ENCODE measurements around the gene LFNG.

DNA sequence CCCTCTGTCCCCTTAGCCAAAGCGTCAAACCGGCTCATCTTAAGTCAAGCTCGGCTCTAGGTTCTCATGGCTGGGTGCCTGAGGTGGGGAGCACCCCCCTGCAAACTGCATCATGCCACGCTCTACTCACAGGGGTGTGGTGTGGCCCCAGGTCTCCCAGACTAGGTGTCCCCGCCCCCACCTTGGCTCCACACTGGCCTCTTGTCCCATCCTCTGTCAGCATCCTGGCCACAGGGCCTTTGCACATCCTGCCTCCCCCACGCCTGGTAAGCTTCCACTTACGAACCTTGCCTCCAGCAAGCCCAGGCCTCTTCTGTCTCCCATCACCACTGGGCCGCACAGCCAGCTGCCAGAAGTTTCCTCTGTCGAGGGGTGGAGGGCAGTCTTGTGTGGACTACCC, 23.2 kb upstream of the LFNG start:
- TF ChIP-seq POLR2A (conservative IDR thresholded peaks at IDR 0.05), result no peak
- TF ChIP-seq, protein P1, sequence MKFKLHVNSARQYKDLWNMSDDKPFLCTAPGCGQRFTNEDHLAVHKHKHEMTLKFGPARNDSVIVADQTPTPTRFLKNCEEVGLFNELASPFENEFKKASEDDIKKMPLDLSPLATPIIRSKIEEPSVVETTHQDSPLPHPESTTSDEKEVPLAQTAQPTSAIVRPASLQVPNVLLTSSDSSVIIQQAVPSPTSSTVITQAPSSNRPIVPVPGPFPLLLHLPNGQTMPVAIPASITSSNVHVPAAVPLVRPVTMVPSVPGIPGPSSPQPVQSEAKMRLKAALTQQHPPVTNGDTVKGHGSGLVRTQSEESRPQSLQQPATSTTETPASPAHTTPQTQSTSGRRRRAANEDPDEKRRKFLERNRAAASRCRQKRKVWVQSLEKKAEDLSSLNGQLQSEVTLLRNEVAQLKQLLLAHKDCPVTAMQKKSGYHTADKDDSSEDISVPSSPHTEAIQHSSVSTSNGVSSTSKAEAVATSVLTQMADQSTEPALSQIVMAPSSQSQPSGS (CRISPR knock-in tag; IDR thresholded peaks at IDR 0.05), result no peak
- no peak for TF ChIP-seq CEBPB (tag; IDR thresholded peaks at IDR 0.05)
- TF ChIP-seq, protein P2, sequence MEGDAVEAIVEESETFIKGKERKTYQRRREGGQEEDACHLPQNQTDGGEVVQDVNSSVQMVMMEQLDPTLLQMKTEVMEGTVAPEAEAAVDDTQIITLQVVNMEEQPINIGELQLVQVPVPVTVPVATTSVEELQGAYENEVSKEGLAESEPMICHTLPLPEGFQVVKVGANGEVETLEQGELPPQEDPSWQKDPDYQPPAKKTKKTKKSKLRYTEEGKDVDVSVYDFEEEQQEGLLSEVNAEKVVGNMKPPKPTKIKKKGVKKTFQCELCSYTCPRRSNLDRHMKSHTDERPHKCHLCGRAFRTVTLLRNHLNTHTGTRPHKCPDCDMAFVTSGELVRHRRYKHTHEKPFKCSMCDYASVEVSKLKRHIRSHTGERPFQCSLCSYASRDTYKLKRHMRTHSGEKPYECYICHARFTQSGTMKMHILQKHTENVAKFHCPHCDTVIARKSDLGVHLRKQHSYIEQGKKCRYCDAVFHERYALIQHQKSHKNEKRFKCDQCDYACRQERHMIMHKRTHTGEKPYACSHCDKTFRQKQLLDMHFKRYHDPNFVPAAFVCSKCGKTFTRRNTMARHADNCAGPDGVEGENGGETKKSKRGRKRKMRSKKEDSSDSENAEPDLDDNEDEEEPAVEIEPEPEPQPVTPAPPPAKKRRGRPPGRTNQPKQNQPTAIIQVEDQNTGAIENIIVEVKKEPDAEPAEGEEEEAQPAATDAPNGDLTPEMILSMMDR (IDR thresholded peaks at IDR 0.05 in 2 of 3, conservative IDR thresholded peaks at IDR 0.05 in 1 of 3; ENCODE audit: insufficient read depth in 2 of 3, low read depth in 1 of 3, low read length in 3 of 3), result no peak
- no peak for TF ChIP-seq BACH1 (tag; IDR thresholded peaks at IDR 0.05)
- no peak for TF ChIP-seq GTF2A2 (tag; IDR thresholded peaks at IDR 0.05)
- no peak for TF ChIP-seq ZNF324 (CRISPR knock-in tag; IDR thresholded peaks at IDR 0.05)
- TF ChIP-seq CSDE1 (IDR thresholded peaks at IDR 0.05), result no peak
- TF ChIP-seq, protein P3, sequence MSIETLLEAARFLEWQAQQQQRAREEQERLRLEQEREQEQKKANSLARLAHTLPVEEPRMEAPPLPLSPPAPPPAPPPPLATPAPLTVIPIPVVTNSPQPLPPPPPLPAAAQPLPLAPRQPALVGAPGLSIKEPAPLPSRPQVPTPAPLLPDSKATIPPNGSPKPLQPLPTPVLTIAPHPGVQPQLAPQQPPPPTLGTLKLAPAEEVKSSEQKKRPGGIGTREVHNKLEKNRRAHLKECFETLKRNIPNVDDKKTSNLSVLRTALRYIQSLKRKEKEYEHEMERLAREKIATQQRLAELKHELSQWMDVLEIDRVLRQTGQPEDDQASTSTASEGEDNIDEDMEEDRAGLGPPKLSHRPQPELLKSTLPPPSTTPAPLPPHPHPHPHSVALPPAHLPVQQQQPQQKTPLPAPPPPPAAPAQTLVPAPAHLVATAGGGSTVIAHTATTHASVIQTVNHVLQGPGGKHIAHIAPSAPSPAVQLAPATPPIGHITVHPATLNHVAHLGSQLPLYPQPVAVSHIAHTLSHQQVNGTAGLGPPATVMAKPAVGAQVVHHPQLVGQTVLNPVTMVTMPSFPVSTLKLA (conservative IDR thresholded peaks at IDR 0.05), result no peak
- TF ChIP-seq ELF2 (CRISPR knock-in tag; IDR thresholded peaks at IDR 0.05), result no peak
- TF ChIP-seq ZNF764 (CRISPR knock-in tag; IDR thresholded peaks at IDR 0.05; ENCODE audit: low read depth), result no peak
- no peak for TF ChIP-seq SPI1 (IDR thresholded peaks at IDR 0.05; ENCODE audit: borderline replicate concordance, low read depth, low read length)
- TF ChIP-seq, protein P4, sequence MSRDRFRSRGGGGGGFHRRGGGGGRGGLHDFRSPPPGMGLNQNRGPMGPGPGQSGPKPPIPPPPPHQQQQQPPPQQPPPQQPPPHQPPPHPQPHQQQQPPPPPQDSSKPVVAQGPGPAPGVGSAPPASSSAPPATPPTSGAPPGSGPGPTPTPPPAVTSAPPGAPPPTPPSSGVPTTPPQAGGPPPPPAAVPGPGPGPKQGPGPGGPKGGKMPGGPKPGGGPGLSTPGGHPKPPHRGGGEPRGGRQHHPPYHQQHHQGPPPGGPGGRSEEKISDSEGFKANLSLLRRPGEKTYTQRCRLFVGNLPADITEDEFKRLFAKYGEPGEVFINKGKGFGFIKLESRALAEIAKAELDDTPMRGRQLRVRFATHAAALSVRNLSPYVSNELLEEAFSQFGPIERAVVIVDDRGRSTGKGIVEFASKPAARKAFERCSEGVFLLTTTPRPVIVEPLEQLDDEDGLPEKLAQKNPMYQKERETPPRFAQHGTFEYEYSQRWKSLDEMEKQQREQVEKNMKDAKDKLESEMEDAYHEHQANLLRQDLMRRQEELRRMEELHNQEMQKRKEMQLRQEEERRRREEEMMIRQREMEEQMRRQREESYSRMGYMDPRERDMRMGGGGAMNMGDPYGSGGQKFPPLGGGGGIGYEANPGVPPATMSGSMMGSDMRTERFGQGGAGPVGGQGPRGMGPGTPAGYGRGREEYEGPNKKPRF (IDR thresholded peaks at IDR 0.05; ENCODE audit: low read depth, low read length), result no peak
